Measurements from ENCODE around the gene AP4B1. TPM values are rescaled to one million over a fixed set of nuclear protein-coding genes. Genes with fewer than 3 reads are reported as not detected.
A peak's percentile ranks its signal among the peaks of the same experiment; 100 is the strongest.

AP4B1 gene
- total and polyA plus RNA-seq, 11 donors: 7.3 to 17.2 (median 10.5) TPM

DNA sequence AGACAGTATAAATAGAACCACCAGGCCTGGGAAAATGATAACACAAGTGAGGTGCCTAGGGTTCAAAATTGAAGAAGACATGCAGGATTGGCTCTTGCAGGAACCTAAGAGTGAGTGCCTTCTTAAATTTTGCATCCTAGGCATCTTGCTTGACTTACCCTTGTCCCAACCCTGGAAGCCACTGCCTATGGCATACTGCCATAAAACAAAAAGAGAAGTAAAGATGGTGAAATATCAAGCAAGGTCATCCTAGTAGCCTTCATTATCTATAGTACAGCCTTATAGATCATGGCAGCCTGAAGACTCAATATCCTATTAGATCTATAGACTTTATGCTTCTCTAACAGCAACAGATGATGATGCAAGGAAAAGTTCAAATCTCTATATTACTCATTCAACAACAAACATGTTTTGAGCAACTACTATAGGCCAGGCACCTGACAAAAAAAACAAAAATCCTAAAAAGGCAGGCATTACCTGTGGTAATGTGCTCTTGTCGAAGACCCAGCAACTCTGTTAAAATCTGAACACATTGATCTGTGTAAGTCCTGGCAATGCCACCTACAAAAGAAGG, 6.3 kb downstream of the AP4B1 start:
- TF ChIP-seq, protein P1, sequence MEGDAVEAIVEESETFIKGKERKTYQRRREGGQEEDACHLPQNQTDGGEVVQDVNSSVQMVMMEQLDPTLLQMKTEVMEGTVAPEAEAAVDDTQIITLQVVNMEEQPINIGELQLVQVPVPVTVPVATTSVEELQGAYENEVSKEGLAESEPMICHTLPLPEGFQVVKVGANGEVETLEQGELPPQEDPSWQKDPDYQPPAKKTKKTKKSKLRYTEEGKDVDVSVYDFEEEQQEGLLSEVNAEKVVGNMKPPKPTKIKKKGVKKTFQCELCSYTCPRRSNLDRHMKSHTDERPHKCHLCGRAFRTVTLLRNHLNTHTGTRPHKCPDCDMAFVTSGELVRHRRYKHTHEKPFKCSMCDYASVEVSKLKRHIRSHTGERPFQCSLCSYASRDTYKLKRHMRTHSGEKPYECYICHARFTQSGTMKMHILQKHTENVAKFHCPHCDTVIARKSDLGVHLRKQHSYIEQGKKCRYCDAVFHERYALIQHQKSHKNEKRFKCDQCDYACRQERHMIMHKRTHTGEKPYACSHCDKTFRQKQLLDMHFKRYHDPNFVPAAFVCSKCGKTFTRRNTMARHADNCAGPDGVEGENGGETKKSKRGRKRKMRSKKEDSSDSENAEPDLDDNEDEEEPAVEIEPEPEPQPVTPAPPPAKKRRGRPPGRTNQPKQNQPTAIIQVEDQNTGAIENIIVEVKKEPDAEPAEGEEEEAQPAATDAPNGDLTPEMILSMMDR (IDR thresholded peaks at IDR 0.05): no peak
- no peak for TF ChIP-seq POLR2A (IDR thresholded peaks at IDR 0.05)
- intact Hi-C loops (cut with DNase I): no loop called here
- Histone ChIP-seq H3K4me1 (peaks cover 0 to 19% (median 2%) of the 10 kb centered on the region in 12 donors), H3K27ac (no peak overlapping the region), H3K4me3 (no peak overlapping the region), H3K9me3 (no peaks in the 10 kb centered on the region), H3K36me3 (peaks cover 0 to 89% (median 76%) of the 10 kb centered on the region in 9 donors), H3K27me3 (no peaks in the 10 kb centered on the region)
- no peak for DNase-seq
- ATAC-seq: peak in 1 of 4 donors; percentile 36
- WGBS, 4 donors: 94 to 100% (median 99%) methylated on average over 1 of the region's 1 CpG

DNA sequence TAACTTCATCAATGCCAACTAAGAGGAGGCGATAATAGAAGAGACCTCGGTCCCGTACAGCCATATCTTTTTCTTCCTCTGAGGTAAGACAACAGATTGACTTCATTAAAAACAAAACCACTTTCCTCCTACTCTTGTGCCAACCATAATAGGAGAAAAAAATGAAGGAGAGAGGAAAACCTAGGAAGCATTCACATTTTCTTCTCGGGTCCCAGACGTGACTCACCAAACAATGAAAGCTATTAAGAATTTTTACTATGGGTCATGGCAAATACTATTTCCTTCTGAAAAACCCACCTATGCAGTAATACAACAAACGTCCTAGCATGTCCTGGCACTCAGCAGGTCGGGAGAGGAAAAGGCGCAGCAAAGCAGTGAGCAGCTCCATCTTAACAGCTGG, 8.6 kb downstream of the AP4B1 start:
- Histone ChIP-seq H3K27ac (no peak overlapping the region), H3K36me3 (peaks cover 0 to 73% (median 68%) of the 10 kb centered on the region in 9 donors), H3K4me3 (no peak overlapping the region), H3K4me1 (peaks cover 0 to 5% (median 0%) of the 10 kb centered on the region in 12 donors), H3K27me3 (no peaks in the 10 kb centered on the region), H3K9me3 (no peaks in the 10 kb centered on the region)
- no peak for ATAC-seq
- TF ChIP-seq POLR2A (IDR thresholded peaks at IDR 0.05): no peak
- TF ChIP-seq, protein P1 (IDR thresholded peaks at IDR 0.05): no peak
- intact Hi-C loops (cut with DNase I): no loop called here
- 90 to 96% (median 92%) methylated on average over 8 of the region's 8 CpGs for WGBS, 4 donors
- DNase-seq: no peak

- TF ChIP-seq POLR2A (IDR thresholded peaks at IDR 0.05): no peak
- TF ChIP-seq, protein P1 (IDR thresholded peaks at IDR 0.05): no peak
- intact Hi-C loops (cut with DNase I): no loop called here
- DNase-seq (no peak), ATAC-seq (no peak)
- peaks cover 0 to 5% (median 0%) of the 10 kb centered on the region in 12 donors for H3K4me1 ChIP-seq
- H3K9me3 ChIP-seq: no peaks in the 10 kb centered on the region
- no peaks in the 10 kb centered on the region for H3K27me3 ChIP-seq
- H3K27ac ChIP-seq: no peak overlapping the region
- peaks cover 0 to 65% (median 61%) of the 10 kb centered on the region in 9 donors for H3K36me3 ChIP-seq
- H3K4me3 ChIP-seq: no peak overlapping the region
- 89 to 94% (median 91%) methylated on average over 6 of the region's 6 CpGs for WGBS, 4 donors
These were observed 9.5 kb downstream of the AP4B1 start for GRCh38 chr1:113895098-113895497.

DNA sequence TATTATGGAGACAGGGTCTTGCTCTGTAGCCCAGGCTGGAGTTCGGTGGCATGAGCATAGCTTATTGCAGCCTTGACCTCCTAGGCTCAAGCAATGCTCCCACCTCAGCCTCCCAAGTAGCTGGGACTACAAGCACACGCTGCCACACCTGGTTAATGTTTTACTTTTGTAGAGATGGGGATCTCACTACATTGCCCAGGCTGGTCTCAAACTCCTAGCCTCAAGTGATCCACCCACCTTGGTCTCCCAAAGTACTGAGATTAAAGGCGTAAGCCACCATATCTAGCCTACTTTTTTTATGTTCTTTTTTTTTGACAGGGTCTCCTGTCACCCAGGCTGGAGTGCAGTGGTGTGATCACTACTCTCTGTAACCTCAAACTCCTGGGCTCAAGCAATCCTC, 11.3 kb downstream of the AP4B1 start:
- H3K27ac ChIP-seq: no peak overlapping the region
- no peaks in the 10 kb centered on the region for H3K9me3 ChIP-seq
- DNase-seq (no peak), ATAC-seq (no peak)
- WGBS, 4 donors: 95 to 100% (median 98%) methylated on average over 3 of the region's 3 CpGs
- H3K36me3 ChIP-seq: peaks cover 0 to 46% (median 43%) of the 10 kb centered on the region in 9 donors
- intact Hi-C loops (cut with DNase I): no loop called here
- H3K27me3 ChIP-seq: no peaks in the 10 kb centered on the region
- TF ChIP-seq, protein P1 (IDR thresholded peaks at IDR 0.05): no peak
- no peak for TF ChIP-seq POLR2A (IDR thresholded peaks at IDR 0.05)
- H3K4me3 ChIP-seq: no peak overlapping the region
- H3K4me1 ChIP-seq: no peaks in the 10 kb centered on the region

Data from heart left ventricle (tissue), 16 donors.